ENCODE measurements around the gene LIME1.

Gene LIME1

GRCh38 chr20:63751471-63752271 lies 15.2 kb downstream of the LIME1 start:
- no peak for DNase-seq

- no peak for DNase-seq
Measured at GRCh38 chr20:63752411-63753101, 16.1 kb downstream of the LIME1 start.

GRCh38 chr20:63753381-63753780 lies 16.9 kb downstream of the LIME1 start:
- no peak for DNase-seq

- no peak for DNase-seq
Measured at GRCh38 chr20:63754008-63754407, 17.5 kb downstream of the LIME1 start.

- no peak for DNase-seq
Measured at GRCh38 chr20:63755933-63756647, 19.6 kb downstream of the LIME1 start.

GRCh38 chr20:63756648-63756991 lies 20.2 kb downstream of the LIME1 start:
- DNase-seq, result no peak

- no peak for DNase-seq
Measured at GRCh38 chr20:63758152-63758551, 21.7 kb downstream of the LIME1 start.

GRCh38 chr20:63759377-63759901 lies 23.0 kb downstream of the LIME1 start:
- DNase-seq, result no peak

- DNase-seq, result no peak
Measured at GRCh38 chr20:63765082-63765873, 28.8 kb downstream of the LIME1 start.

GRCh38 chr20:63765902-63766301 lies 29.4 kb downstream of the LIME1 start:
- no peak for DNase-seq

- no peak for DNase-seq
Measured at GRCh38 chr20:63766695-63767426, 30.4 kb downstream of the LIME1 start.

GRCh38 chr20:63767456-63767855 lies 31.0 kb downstream of the LIME1 start:
- no peak for DNase-seq

GRCh38 chr20:63767886-63768285 lies 31.4 kb downstream of the LIME1 start:
- no peak for DNase-seq

- no peak for DNase-seq
Measured at GRCh38 chr20:63768591-63769515, 32.4 kb downstream of the LIME1 start.

- DNase-seq, result no peak
Measured at GRCh38 chr20:63769891-63770474, 33.5 kb downstream of the LIME1 start.

- no peak for DNase-seq
Measured at GRCh38 chr20:63771046-63771707, 34.7 kb downstream of the LIME1 start.

GRCh38 chr20:63772781-63773518 lies 36.5 kb downstream of the LIME1 start:
- DNase-seq, result no peak

GRCh38 chr20:63773571-63774241 lies 37.2 kb downstream of the LIME1 start:
- DNase-seq, result no peak

- DNase-seq, result no peak
Measured at GRCh38 chr20:63774306-63774705, 37.8 kb downstream of the LIME1 start.

All from GOT3 (cell line).